ENCODE measurements around the gene MMP2. TPM values are rescaled to one million over a fixed set of nuclear protein-coding genes. Genes with fewer than 3 reads are reported as not detected.

The MMP2 gene
- total RNA-seq, 1 experiment from 2014 or later, result 61.3 TPM

DNA sequence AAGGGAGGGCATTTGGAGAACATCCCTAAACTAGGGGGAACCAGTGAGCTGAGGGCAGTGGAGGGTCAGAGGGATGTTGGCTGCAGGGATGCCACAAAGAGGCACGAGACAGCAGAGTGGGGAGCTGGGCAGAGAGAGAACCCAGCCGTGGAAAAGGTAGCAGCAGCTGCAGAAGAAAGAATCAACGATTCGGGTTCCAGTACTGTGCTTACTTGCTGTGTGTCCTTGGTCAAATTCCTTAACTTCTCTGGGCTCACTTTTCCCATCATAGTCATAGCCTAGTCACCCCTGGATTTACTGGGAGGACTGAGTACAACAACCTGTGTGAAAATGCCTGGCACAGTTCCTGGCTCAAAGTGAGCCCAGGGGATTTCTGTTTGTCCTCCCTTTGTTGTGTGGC is 12.8 kb upstream of the MMP2 start:
- Mint-ChIP-seq H3K27ac (no peak overlapping the region), H3K4me1 (peaks cover 12% of the 10 kb centered on the region), H3K9me3 (no peaks in the 10 kb centered on the region), H3K4me3 (no peak overlapping the region), H3K36me3 (no peaks in the 10 kb centered on the region), H3K27me3 (ENCODE audit: low read depth) (peaks cover 29% of the 10 kb centered on the region)
- DNase-seq (ENCODE audit: low spot score) (no peak), ATAC-seq (no peak)
- TF ChIP-seq, protein P1, sequence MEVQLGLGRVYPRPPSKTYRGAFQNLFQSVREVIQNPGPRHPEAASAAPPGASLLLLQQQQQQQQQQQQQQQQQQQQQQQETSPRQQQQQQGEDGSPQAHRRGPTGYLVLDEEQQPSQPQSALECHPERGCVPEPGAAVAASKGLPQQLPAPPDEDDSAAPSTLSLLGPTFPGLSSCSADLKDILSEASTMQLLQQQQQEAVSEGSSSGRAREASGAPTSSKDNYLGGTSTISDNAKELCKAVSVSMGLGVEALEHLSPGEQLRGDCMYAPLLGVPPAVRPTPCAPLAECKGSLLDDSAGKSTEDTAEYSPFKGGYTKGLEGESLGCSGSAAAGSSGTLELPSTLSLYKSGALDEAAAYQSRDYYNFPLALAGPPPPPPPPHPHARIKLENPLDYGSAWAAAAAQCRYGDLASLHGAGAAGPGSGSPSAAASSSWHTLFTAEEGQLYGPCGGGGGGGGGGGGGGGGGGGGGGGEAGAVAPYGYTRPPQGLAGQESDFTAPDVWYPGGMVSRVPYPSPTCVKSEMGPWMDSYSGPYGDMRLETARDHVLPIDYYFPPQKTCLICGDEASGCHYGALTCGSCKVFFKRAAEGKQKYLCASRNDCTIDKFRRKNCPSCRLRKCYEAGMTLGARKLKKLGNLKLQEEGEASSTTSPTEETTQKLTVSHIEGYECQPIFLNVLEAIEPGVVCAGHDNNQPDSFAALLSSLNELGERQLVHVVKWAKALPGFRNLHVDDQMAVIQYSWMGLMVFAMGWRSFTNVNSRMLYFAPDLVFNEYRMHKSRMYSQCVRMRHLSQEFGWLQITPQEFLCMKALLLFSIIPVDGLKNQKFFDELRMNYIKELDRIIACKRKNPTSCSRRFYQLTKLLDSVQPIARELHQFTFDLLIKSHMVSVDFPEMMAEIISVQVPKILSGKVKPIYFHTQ (CRISPR knock-in tag; IDR thresholded peaks at IDR 0.05), result no peak
- TF ChIP-seq E2F5 (CRISPR knock-in tag; IDR thresholded peaks at IDR 0.05) (no peak), ELF4 (CRISPR knock-in tag; IDR thresholded peaks at IDR 0.05; ENCODE audit: low read depth) (no peak)
- TF ChIP-seq, protein P2, sequence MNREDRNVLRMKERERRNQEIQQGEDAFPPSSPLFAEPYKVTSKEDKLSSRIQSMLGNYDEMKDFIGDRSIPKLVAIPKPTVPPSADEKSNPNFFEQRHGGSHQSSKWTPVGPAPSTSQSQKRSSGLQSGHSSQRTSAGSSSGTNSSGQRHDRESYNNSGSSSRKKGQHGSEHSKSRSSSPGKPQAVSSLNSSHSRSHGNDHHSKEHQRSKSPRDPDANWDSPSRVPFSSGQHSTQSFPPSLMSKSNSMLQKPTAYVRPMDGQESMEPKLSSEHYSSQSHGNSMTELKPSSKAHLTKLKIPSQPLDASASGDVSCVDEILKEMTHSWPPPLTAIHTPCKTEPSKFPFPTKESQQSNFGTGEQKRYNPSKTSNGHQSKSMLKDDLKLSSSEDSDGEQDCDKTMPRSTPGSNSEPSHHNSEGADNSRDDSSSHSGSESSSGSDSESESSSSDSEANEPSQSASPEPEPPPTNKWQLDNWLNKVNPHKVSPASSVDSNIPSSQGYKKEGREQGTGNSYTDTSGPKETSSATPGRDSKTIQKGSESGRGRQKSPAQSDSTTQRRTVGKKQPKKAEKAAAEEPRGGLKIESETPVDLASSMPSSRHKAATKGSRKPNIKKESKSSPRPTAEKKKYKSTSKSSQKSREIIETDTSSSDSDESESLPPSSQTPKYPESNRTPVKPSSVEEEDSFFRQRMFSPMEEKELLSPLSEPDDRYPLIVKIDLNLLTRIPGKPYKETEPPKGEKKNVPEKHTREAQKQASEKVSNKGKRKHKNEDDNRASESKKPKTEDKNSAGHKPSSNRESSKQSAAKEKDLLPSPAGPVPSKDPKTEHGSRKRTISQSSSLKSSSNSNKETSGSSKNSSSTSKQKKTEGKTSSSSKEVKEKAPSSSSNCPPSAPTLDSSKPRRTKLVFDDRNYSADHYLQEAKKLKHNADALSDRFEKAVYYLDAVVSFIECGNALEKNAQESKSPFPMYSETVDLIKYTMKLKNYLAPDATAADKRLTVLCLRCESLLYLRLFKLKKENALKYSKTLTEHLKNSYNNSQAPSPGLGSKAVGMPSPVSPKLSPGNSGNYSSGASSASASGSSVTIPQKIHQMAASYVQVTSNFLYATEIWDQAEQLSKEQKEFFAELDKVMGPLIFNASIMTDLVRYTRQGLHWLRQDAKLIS (CRISPR knock-in tag; IDR thresholded peaks at IDR 0.05; ENCODE audit: borderline replicate concordance), result no peak
- TF ChIP-seq, protein P3, sequence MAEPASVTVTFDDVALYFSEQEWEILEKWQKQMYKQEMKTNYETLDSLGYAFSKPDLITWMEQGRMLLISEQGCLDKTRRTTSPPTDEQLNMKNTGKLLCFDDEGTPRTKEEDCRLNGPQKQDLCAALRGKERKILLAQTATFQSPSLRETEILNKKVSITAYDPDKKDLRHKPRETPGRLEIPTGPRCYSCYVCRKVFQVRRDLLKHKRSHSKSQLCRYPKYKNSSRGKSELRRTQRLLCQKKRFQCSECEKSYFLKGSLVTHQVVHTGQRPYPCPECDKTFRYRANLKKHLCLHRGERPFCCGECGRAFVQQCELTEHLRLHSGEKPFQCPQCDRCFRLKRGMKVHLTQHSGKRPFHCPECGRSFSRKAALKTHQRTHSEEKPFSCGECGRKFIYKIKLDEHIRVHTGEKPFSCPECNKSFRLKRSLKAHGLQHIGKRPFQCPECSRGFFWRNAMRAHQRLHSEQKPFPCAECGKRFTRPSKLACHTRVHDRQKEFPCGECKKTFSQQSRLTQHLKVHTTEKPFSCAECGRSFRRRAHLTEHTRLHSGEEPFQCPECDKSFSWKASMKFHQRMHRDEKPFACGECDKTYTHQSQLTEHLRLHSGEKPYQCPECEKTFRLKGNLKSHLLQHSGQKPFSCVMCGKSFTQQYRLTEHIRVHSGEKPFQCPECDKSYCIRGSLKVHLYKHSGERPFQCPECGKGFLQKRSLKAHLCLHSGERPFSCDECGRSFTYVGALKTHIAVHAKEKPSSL (CRISPR knock-in tag; conservative IDR thresholded peaks at IDR 0.05), result no peak
- ChIA-PET CTCF (interaction anchor here (0.6 to 3.2 kb wide), 9 partner anchors 29 to 394 kb away, joined by 3 to 213 read pairs (median 6); partner anchors contain the start of gene CES1), POLR2A (no interaction called here)

GRCh38 chr16:55467898-55468297 is 11.1 kb upstream of the MMP2 start:
- no peak overlapping the region for H3K4me3 Mint-ChIP-seq
- H3K9me3 Mint-ChIP-seq, result no peaks in the 10 kb centered on the region
- DNase-seq (ENCODE audit: low spot score) (no peak), ATAC-seq (no peak)
- ChIA-PET CTCF (interaction anchor here (0.8 to 1.0 kb wide), 3 partner anchors 11 to 234 kb away, joined by 3 to 5 read pairs (median 3); partner anchors contain the start of gene MMP2), POLR2A (no interaction called here)
- peaks cover 43% of the 10 kb centered on the region for H3K27me3 Mint-ChIP-seq (ENCODE audit: low read depth)
- no peak overlapping the region for H3K27ac Mint-ChIP-seq
- H3K4me1 Mint-ChIP-seq, result peaks cover 12% of the 10 kb centered on the region
- H3K36me3 Mint-ChIP-seq, result no peaks in the 10 kb centered on the region
- TF ChIP-seq JAZF1 (CRISPR knock-in tag; IDR thresholded peaks at IDR 0.05) (no peak), ATF1 (CRISPR knock-in tag; IDR thresholded peaks at IDR 0.05) (no peak), TP53 (CRISPR knock-in tag; IDR thresholded peaks at IDR 0.05) (no peak), NR3C1 (CRISPR knock-in tag; conservative IDR thresholded peaks at IDR 0.05; ENCODE audit: low read depth) (no peak), ZNF416 (CRISPR knock-in tag; IDR thresholded peaks at IDR 0.05) (no peak), USF1 (CRISPR knock-in tag; IDR thresholded peaks at IDR 0.05) (no peak), TEAD1 (CRISPR knock-in tag; IDR thresholded peaks at IDR 0.05) (no peak)

Data from WTC11 (cell line).